ENCODE measurements around the gene TEX44.

TEX44 gene

GRCh38 chr2:231605607-231606091 lies 13.0 kb downstream of the TEX44 start:
- no peak for DNase-seq

GRCh38 chr2:231606941-231607340 lies 14.3 kb downstream of the TEX44 start:
- no peak for DNase-seq

GRCh38 chr2:231611273-231612108 lies 18.8 kb downstream of the TEX44 start:
- DNase-seq = peak; percentile 70

GRCh38 chr2:231612109-231612455 lies 19.4 kb downstream of the TEX44 start:
- DNase-seq = no peak

GRCh38 chr2:231612456-231613330 lies 20.0 kb downstream of the TEX44 start:
- DNase-seq = peak; percentile 85

GRCh38 chr2:231613331-231613662 lies 20.6 kb downstream of the TEX44 start:
- no peak for DNase-seq

GRCh38 chr2:231613663-231614558 lies 21.2 kb downstream of the TEX44 start:
- DNase-seq = peak; percentile 59

- DNase-seq = no peak
These were observed 21.9 kb downstream of the TEX44 start for GRCh38 chr2:231614559-231615057.

- no peak for DNase-seq
These were observed 22.5 kb downstream of the TEX44 start for GRCh38 chr2:231615058-231615671.

GRCh38 chr2:231616296-231616695 lies 23.6 kb downstream of the TEX44 start:
- DNase-seq = no peak

- no peak for DNase-seq
These were observed 24.6 kb downstream of the TEX44 start for GRCh38 chr2:231617059-231617926.

- no peak for DNase-seq
These were observed 28.6 kb downstream of the TEX44 start for GRCh38 chr2:231621051-231621879.

GRCh38 chr2:231622963-231623362 lies 30.3 kb downstream of the TEX44 start:
- no peak for DNase-seq

GRCh38 chr2:231626449-231626848 lies 33.8 kb downstream of the TEX44 start:
- DNase-seq = no peak

GRCh38 chr2:231627384-231628120 lies 34.9 kb downstream of the TEX44 start:
- no peak for DNase-seq

GRCh38 chr2:231632559-231633142 lies 40.0 kb downstream of the TEX44 start:
- DNase-seq = peak; percentile 56

- no peak for DNase-seq
These were observed 40.7 kb downstream of the TEX44 start for GRCh38 chr2:231633241-231633976.

- DNase-seq = no peak
These were observed 41.7 kb downstream of the TEX44 start for GRCh38 chr2:231634412-231634811.
